Measurements from ENCODE around the gene GDA. TPM values are rescaled to one million over a fixed set of nuclear protein-coding genes. Genes with fewer than 3 reads are reported as not detected.

Gene GDA
- total RNA-seq, 1 experiment from 2014 or later: 5.0 TPM

GRCh38 chr9:72150661-72151060 is 1.4 kb downstream of the GDA start:
- in situ Hi-C loops (cut with HindIII; ENCODE audit: low pct_unique_long_range_greater_than_20kb, low sequenced_read_pairs) (no loop called here), intact Hi-C loops (cut with micrococcal nuclease; ENCODE audit: unreplicated experiment) (no loop called here)
- H3K4me3 ChIP-seq (ENCODE audit: low read depth in 2 of 2, low read length in 2 of 2): peak overlapping the region; percentile 10 to 48; a peak in 3 of 4 replicates
- ATAC-seq: no peak
- no peak for DNase-seq (ENCODE audit: low read depth, low spot score)
- TSS peak; percentile 69 for BruUV-seq (replicated peaks)
- H3K27me3 ChIP-seq (ENCODE audit: control insufficient read depth, insufficient read depth, low read length): peaks cover 5% of the 10 kb centered on the region
- ChIA-PET POLR2A (no interaction called here), CTCF (no interaction called here)
- TF ChIP-seq POLR2AphosphoS5 (IDR thresholded peaks at IDR 0.05; ENCODE audit: low read depth, low read length): no peak
- no peak for TF ChIP-seq REST (IDR thresholded peaks at IDR 0.05; ENCODE audit: insufficient read depth in 1 of 2, low read depth in 2 of 2, low read length in 1 of 2)
- peaks cover 13% of the 10 kb centered on the region for H3K4me1 ChIP-seq (ENCODE audit: control insufficient read depth, insufficient read depth, low read length)
- no peak overlapping the region for H3K27ac ChIP-seq (ENCODE audit: low read length)
- no peaks in the 10 kb centered on the region for H3K9me3 ChIP-seq (ENCODE audit: control insufficient read depth, insufficient read depth, low read depth, low read length)
- no peaks in the 10 kb centered on the region; the same call in 1 of the 2 replicates for H3K36me3 ChIP-seq (ENCODE audit: control insufficient read depth, insufficient read depth, low read length)

GRCh38 chr9:72151104-72151503 is 1.9 kb downstream of the GDA start:
- H3K27me3 ChIP-seq (ENCODE audit: control insufficient read depth, insufficient read depth, low read length): peaks cover 5% of the 10 kb centered on the region
- no peak for ATAC-seq
- no peaks in the 10 kb centered on the region for H3K9me3 ChIP-seq (ENCODE audit: control insufficient read depth, insufficient read depth, low read depth, low read length)
- no peak for DNase-seq (ENCODE audit: low read depth, low spot score)
- ChIA-PET CTCF (no interaction called here), POLR2A (no interaction called here)
- no peak overlapping the region for H3K4me3 ChIP-seq (ENCODE audit: low read depth in 2 of 2, low read length in 2 of 2)
- in situ Hi-C loops (cut with HindIII; ENCODE audit: low pct_unique_long_range_greater_than_20kb, low sequenced_read_pairs) (no loop called here), intact Hi-C loops (cut with micrococcal nuclease; ENCODE audit: unreplicated experiment) (no loop called here)
- BruUV-seq (replicated peaks): no TSS peak
- H3K36me3 ChIP-seq (ENCODE audit: control insufficient read depth, insufficient read depth, low read length): no peaks in the 10 kb centered on the region; the same call in 1 of the 2 replicates
- TF ChIP-seq REST (IDR thresholded peaks at IDR 0.05; ENCODE audit: insufficient read depth in 1 of 2, low read depth in 2 of 2, low read length in 1 of 2) (no peak), POLR2AphosphoS5 (IDR thresholded peaks at IDR 0.05; ENCODE audit: low read depth, low read length) (no peak), CTCF (IDR thresholded peaks at IDR 0.05) (no peak), SIN3A (IDR thresholded peaks at IDR 0.05; ENCODE audit: borderline replicate concordance, insufficient read depth, low read depth, low read length) (no peak), TCF7L2 (IDR thresholded peaks at IDR 0.05; ENCODE audit: low read depth, low read length) (no peak)
- H3K27ac ChIP-seq (ENCODE audit: low read length): no peak overlapping the region
- peaks cover 13% of the 10 kb centered on the region for H3K4me1 ChIP-seq (ENCODE audit: control insufficient read depth, insufficient read depth, low read length)
